SK-N-SH (cell line): Measurements from ENCODE around the gene ITPRID2. TPM values are rescaled to one million over a fixed set of nuclear protein-coding genes. Genes with fewer than 3 reads are reported as not detected.

Source experiments
- CTCF ChIA-PET: fragments of 300-600, 350-600 bp; formaldehyde crosslinking; extraction: SDS; loops from one replicate; lab custom pipeline; 2021; lab: Yijun Ruan, JAX
- POLR2A ChIA-PET: fragments of 350-600 bp; sonication (Branson Sonifier 250); formaldehyde crosslinking; extraction: SDS; loops from one replicate; lab custom pipeline; 2020; ENCODE audit warnings: antibody characterized with exemption, inconsistent platforms; lab: Yijun Ruan, JAX
- DNase-seq: peaks from one replicate; pipeline ENCODE4 v3.0.0; 2012
- H2AFZ ChIP-seq: fragments of 200-600 bp; sonication (generic); 2 replicates; pipeline ENCODE4 v1.8.1; 2016; ENCODE audit warnings: antibody characterized with exemption, mild to moderate bottlenecking, low read depth
- H3F3A ChIP-seq: fragments of 200-600 bp; sonication (generic); replicated peaks from 2 replicates; pipeline ENCODE3; 2016; ENCODE audit warnings: antibody characterized with exemption, mild to moderate bottlenecking; ENCODE audit not compliant: insufficient read depth
- H3K27ac ChIP-seq, 2 experiments: fragments of 200-500 bp in 1 of 2; fragments of 200-600 bp in 1 of 2; sonication (Bioruptor generic) in 1 of 2; sonication (generic), shearing (Covaris generic) in 1 of 2; 2 replicates each; pipeline versions ENCODE4 v1.5.1 to v1.6.1; 2014 to 2016; ENCODE audit warnings: low read depth in 2 of 2, inconsistent platforms in 1 of 2, low read length in 1 of 2, mild to moderate bottlenecking in 1 of 2, mixed read lengths in 1 of 2
- H3K27me3 ChIP-seq: fragments of 200-600 bp; sonication (generic), shearing (Covaris generic); 2 replicates; pipeline ENCODE4 v1.6.1; 2016; ENCODE audit warnings: mixed run types; ENCODE audit not compliant: insufficient read depth
- H3K36me3 ChIP-seq, 2 experiments: fragments of 200-500 bp in 1 of 2; fragments of 200-600 bp in 1 of 2; sonication (Bioruptor generic) in 1 of 2; sonication (generic) in 1 of 2; replicated peaks in 1 of 2; 2 replicates each; pipeline versions ENCODE3 to v1.5.1; 2014 to 2016; ENCODE audit warnings: low read length in 1 of 2, mild to moderate bottlenecking in 1 of 2; ENCODE audit not compliant: insufficient read depth in 2 of 2, control insufficient read depth in 1 of 2
- H3K4me1 ChIP-seq, 2 experiments: fragments of 200-500 bp in 1 of 2; fragments of 200-600 bp in 1 of 2; sonication (Bioruptor generic) in 1 of 2; sonication (generic), shearing (Covaris generic) in 1 of 2; 2 replicates each; pipeline versions ENCODE4 v1.5.1 to v1.6.1; 2014 to 2016; ENCODE audit warnings: low read depth in 1 of 2, low read length in 1 of 2, mixed run types in 1 of 2; ENCODE audit not compliant: insufficient read depth in 2 of 2, control insufficient read depth in 1 of 2
- H3K4me2 ChIP-seq: fragments of 200-600 bp; sonication (generic), shearing (Covaris generic); 2 replicates; pipeline ENCODE4 v1.6.1; 2017; ENCODE audit warnings: mixed run types
- H3K4me3 ChIP-seq, 2 experiments: fragments of 200-500 bp in 1 of 2; fragments of 200-600 bp in 1 of 2; sonication (Bioruptor generic) in 1 of 2; sonication (generic), shearing (Covaris generic) in 1 of 2; 2 replicates each; pipeline versions ENCODE4 v1.5.1 to v1.8.1; 2014 to 2016; ENCODE audit warnings: low read depth in 2 of 2, inconsistent platforms in 1 of 2, low read length in 1 of 2, mild to moderate bottlenecking in 1 of 2, mixed read lengths in 1 of 2, moderate library complexity in 1 of 2
- H3K79me2 ChIP-seq: fragments of 200-600 bp; sonication (generic); 2 replicates; pipeline ENCODE4 v1.8.1; 2017; ENCODE audit warnings: mild to moderate bottlenecking; ENCODE audit not compliant: insufficient read depth
- H3K9ac ChIP-seq: fragments of 200-600 bp; sonication (generic); 2 replicates; pipeline ENCODE4 v1.6.1; 2017; ENCODE audit warnings: mixed run types
- H3K9me2 ChIP-seq: fragments of 200-600 bp; sonication (generic); 2 replicates; pipeline ENCODE4 v1.6.1; 2017; ENCODE audit warnings: mixed run types
- H3K9me3 ChIP-seq: fragments of 200-600 bp; sonication (generic); 2 replicates; pipeline ENCODE4 v1.6.1; 2017; ENCODE audit warnings: mixed run types, mild to moderate bottlenecking, moderate library complexity
- H4K20me1 ChIP-seq: fragments of 200-600 bp; sonication (generic); 2 replicates; pipeline ENCODE4 v1.6.1; 2017; ENCODE audit warnings: mild to moderate bottlenecking, mixed run types; ENCODE audit not compliant: insufficient read depth
- CHD2 ChIP-seq: fragments of 150-350 bp; IDR thresholded peaks from 2 replicates; pipeline ENCODE4 v1.6.1; 2018; ENCODE audit warnings: low read length; ENCODE audit not compliant: partially characterized antibody
- ELF1 ChIP-seq: IDR thresholded peaks from 2 replicates; pipeline ENCODE4 v1.4.0; 2012
- EP300 ChIP-seq, 2 experiments: IDR thresholded peaks; 2 replicates each; pipeline versions ENCODE4 v1.4.0 to v1.6.1; 2012; ENCODE audit warnings: borderline replicate concordance in 1 of 2, low read depth in 1 of 2, low read length in 1 of 2
- EZH2phosphoT487 ChIP-seq: fragments of 200-600 bp; sonication (generic); IDR thresholded peaks from 2 replicates; pipeline ENCODE4 v1.6.1; 2017; ENCODE audit warnings: low read depth, mixed run types, mild to moderate bottlenecking, antibody characterized with exemption, moderate library complexity, borderline replicate concordance
- FOSL2 ChIP-seq: IDR thresholded peaks from 2 replicates; pipeline ENCODE4 v1.4.0; 2012; ENCODE audit warnings: low read depth, mild to moderate bottlenecking, moderate library complexity, borderline replicate concordance
- FOXJ3 ChIP-seq: sonication (generic); formaldehyde crosslinking; IDR thresholded peaks from 2 replicates; pipeline ENCODE4 v1.5.1; 2020; ENCODE audit warnings: mild to moderate bottlenecking, missing genetic modification reagents
- FOXM1 ChIP-seq: IDR thresholded peaks from 2 replicates; pipeline ENCODE4 v1.4.0; 2012; ENCODE audit warnings: low read depth, mild to moderate bottlenecking
- GABPA ChIP-seq: IDR thresholded peaks from 2 replicates; pipeline ENCODE4 v1.4.0; 2012; ENCODE audit warnings: low read depth, mild to moderate bottlenecking
- JUND ChIP-seq: IDR thresholded peaks from 2 replicates; pipeline ENCODE4 v1.4.0; 2012
- NFIC ChIP-seq: IDR thresholded peaks from 2 replicates; pipeline ENCODE4 v1.4.0; 2012; ENCODE audit warnings: borderline replicate concordance
- NRF1 ChIP-seq: IDR thresholded peaks from 2 replicates; pipeline ENCODE4 v1.6.1; 2012; ENCODE audit warnings: low read depth, mild to moderate bottlenecking, low read length
- POLR2AphosphoS5 ChIP-seq: IDR thresholded peaks from 2 replicates; pipeline ENCODE4 v1.6.1; 2012; ENCODE audit warnings: low read depth, low read length
- RAD21 ChIP-seq: IDR thresholded peaks from 2 replicates; pipeline ENCODE4 v1.6.1; 2012; ENCODE audit warnings: mild to moderate bottlenecking, low read length
- RCOR1 ChIP-seq: fragments of 150-350 bp; IDR thresholded peaks from 2 replicates; pipeline ENCODE4 v1.6.1; 2017; ENCODE audit warnings: antibody characterized with exemption, low read length
- SMC3 ChIP-seq: IDR thresholded peaks from 2 replicates; pipeline ENCODE4 v1.6.1; 2012; ENCODE audit warnings: low read depth, low read length, improper control_type of control experiment
- WGBS: methylation state at CpG from one replicate; pipeline ENCODE4 v1.1.6; 2017; ENCODE audit warnings: low lambda C conversion rate; 5-methylcytosine and 5-hydroxymethylcytosine counted together
- polyA plus RNA-seq, 3 experiments: library from polyadenylated mRNA; depleted of rRNA; stranded (reverse); fragments of >200 nt; gene quantifications; 2 replicates each; pipeline ENCODE4 v1.2.3, GENCODE V29; 2012
- TF ChIP-seq, protein P1 (sequence below): IDR thresholded peaks from 2 replicates; pipeline ENCODE4; 2012
- TF ChIP-seq, protein P2 (sequence below): fragments of 150-350 bp; IDR thresholded peaks from 2 replicates; pipeline ENCODE4 v1.6.1; 2017; ENCODE audit warnings: antibody characterized with exemption, low read length, low read depth, borderline replicate concordance
- TF ChIP-seq, protein P3 (sequence below): IDR thresholded peaks from 2 replicates; pipeline ENCODE4 v1.6.1; 2012; ENCODE audit warnings: mild to moderate bottlenecking, low read depth, low read length, moderate library complexity
- TF ChIP-seq, protein P4 (sequence below): fragments of 150-350 bp; IDR thresholded peaks from 2 replicates; pipeline ENCODE4 v1.6.1; 2016; ENCODE audit warnings: mild to moderate bottlenecking, low read depth, low read length

The ITPRID2 gene
- polyA plus RNA-seq, 1 of the 3 experiments (the other 2 are of a cell fraction): 41.9 TPM

DNA sequence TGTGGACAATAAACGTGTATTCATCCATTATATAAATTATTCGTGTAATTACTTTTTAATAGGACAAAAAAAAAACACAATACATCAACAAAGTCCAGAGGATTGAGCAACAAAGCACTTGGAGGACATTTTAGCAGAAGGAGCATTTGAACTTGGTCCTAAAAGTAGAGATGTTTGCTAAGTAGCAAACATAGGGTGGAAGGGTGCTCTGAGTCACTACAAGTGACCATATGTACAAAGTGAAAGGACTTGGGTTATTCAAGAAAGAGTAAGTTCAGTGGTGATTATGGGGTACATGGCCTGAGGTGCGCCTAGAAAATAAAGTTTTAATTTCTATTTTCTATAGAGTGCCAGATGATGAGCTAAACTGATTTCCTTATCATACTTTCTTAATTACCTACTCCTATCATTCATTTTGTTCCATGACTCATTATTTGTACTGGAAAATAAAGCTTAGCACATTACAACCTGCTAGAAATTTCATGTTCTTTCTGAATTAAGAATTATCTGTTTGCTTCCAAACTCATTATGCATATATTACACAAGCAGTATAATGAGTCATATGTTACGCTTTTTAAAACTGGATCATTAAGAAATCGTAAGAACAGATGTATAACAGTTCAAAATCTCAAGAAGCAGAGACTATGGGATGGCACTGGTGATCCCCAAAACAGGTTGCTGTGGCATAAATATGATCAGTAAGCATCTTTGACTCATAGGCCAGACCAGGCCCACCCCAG is 81.1 kb downstream of the ITPRID2 start:
- Histone ChIP-seq H2AFZ (no peak overlapping the region), H4K20me1 (no peaks in the 10 kb centered on the region), H3K4me1 (no peaks in the 10 kb centered on the region), H3K9me3 (no peaks in the 10 kb centered on the region), H3K9ac (no peak overlapping the region), H3K27me3 (no peaks in the 10 kb centered on the region), H3K79me2 (no peaks in the 10 kb centered on the region), H3K27ac (no peak overlapping the region), H3K9me2 (no peaks in the 10 kb centered on the region), H3K36me3 (no peaks in the 10 kb centered on the region), H3K4me2 (no peak overlapping the region), H3K4me3 (no peak overlapping the region), H3F3A (no peaks in the 10 kb centered on the region)
- TF ChIP-seq, protein P1, sequence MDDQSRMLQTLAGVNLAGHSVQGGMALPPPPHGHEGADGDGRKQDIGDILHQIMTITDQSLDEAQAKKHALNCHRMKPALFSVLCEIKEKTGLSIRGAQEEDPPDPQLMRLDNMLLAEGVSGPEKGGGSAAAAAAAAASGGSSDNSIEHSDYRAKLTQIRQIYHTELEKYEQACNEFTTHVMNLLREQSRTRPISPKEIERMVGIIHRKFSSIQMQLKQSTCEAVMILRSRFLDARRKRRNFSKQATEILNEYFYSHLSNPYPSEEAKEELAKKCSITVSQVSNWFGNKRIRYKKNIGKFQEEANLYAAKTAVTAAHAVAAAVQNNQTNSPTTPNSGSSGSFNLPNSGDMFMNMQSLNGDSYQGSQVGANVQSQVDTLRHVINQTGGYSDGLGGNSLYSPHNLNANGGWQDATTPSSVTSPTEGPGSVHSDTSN: no peak
- TF ChIP-seq RAD21 (no peak), JUND (no peak), FOXM1 (no peak), NFIC (no peak), FOXJ3 (CRISPR knock-in tag) (no peak), CHD2 (no peak), FOSL2 (no peak), ELF1 (no peak)
- TF ChIP-seq, protein P2, sequence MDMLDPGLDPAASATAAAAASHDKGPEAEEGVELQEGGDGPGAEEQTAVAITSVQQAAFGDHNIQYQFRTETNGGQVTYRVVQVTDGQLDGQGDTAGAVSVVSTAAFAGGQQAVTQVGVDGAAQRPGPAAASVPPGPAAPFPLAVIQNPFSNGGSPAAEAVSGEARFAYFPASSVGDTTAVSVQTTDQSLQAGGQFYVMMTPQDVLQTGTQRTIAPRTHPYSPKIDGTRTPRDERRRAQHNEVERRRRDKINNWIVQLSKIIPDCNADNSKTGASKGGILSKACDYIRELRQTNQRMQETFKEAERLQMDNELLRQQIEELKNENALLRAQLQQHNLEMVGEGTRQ: no peak
- POLR2A ChIA-PET: no interaction called here
- no peak for DNase-seq
- CTCF ChIA-PET: interaction anchor here (1.1 kb wide), 1 partner anchor 18 kb away, joined by 3 read pairs; no protein-coding TSS in a partner anchor
- WGBS: 88% methylated on average over 5 of the region's 5 CpGs

DNA sequence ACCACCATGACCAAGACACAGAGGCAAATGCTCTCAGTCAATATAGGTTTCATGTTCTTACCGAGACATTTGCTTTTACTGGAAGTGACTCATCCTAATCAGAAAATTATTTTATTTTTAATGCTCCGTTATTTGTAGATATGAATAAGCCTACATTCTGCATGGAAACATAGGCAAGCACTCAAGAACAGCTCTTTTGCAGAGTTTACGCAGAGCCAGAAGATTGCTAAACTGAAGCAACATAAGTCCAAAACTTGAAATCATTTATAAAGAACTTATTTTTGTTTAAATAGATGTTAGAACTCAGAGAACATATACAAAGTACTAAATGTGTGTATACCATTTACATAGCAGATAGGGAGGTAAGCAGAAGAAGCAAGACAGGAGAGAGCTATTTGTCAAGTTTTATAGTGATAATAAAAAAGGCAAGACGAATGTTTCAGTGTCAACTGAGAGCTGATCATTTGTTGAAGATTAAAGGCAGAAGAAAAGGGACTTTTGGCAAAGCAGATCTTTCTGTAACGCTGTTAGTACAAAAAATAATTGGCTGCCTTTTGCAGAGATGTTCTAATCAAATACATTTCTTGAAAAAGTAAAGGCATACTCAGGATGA is 81.7 kb downstream of the ITPRID2 start:
- no peaks in the 10 kb centered on the region for H3K9me3 ChIP-seq
- no peak overlapping the region for H2AFZ ChIP-seq
- 57% methylated on average over 5 of the region's 5 CpGs for WGBS
- CTCF ChIA-PET: interaction anchor here (1.1 kb wide), 1 partner anchor 18 kb away, joined by 3 read pairs; no protein-coding TSS in a partner anchor
- no peak overlapping the region for H3K4me3 ChIP-seq
- H3K36me3 ChIP-seq: no peaks in the 10 kb centered on the region
- no peak overlapping the region for H3K4me2 ChIP-seq
- no peaks in the 10 kb centered on the region for H3K79me2 ChIP-seq
- no peaks in the 10 kb centered on the region for H3K4me1 ChIP-seq
- no peaks in the 10 kb centered on the region for H4K20me1 ChIP-seq
- TF ChIP-seq SMC3: no peak
- TF ChIP-seq POLR2AphosphoS5: no peak
- TF ChIP-seq NRF1: no peak
- TF ChIP-seq FOXJ3 (CRISPR knock-in tag): no peak
- TF ChIP-seq, protein P3, sequence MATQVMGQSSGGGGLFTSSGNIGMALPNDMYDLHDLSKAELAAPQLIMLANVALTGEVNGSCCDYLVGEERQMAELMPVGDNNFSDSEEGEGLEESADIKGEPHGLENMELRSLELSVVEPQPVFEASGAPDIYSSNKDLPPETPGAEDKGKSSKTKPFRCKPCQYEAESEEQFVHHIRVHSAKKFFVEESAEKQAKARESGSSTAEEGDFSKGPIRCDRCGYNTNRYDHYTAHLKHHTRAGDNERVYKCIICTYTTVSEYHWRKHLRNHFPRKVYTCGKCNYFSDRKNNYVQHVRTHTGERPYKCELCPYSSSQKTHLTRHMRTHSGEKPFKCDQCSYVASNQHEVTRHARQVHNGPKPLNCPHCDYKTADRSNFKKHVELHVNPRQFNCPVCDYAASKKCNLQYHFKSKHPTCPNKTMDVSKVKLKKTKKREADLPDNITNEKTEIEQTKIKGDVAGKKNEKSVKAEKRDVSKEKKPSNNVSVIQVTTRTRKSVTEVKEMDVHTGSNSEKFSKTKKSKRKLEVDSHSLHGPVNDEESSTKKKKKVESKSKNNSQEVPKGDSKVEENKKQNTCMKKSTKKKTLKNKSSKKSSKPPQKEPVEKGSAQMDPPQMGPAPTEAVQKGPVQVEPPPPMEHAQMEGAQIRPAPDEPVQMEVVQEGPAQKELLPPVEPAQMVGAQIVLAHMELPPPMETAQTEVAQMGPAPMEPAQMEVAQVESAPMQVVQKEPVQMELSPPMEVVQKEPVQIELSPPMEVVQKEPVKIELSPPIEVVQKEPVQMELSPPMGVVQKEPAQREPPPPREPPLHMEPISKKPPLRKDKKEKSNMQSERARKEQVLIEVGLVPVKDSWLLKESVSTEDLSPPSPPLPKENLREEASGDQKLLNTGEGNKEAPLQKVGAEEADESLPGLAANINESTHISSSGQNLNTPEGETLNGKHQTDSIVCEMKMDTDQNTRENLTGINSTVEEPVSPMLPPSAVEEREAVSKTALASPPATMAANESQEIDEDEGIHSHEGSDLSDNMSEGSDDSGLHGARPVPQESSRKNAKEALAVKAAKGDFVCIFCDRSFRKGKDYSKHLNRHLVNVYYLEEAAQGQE: no peak
- TF ChIP-seq GABPA: no peak
- TF ChIP-seq, protein P4, sequence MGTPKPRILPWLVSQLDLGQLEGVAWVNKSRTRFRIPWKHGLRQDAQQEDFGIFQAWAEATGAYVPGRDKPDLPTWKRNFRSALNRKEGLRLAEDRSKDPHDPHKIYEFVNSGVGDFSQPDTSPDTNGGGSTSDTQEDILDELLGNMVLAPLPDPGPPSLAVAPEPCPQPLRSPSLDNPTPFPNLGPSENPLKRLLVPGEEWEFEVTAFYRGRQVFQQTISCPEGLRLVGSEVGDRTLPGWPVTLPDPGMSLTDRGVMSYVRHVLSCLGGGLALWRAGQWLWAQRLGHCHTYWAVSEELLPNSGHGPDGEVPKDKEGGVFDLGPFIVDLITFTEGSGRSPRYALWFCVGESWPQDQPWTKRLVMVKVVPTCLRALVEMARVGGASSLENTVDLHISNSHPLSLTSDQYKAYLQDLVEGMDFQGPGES: no peak
- TF ChIP-seq EZH2phosphoT487: no peak
- TF ChIP-seq NFIC: no peak
- no peak for TF ChIP-seq EP300 (IDR thresholded peaks at IDR 0.05; ENCODE audit: borderline replicate concordance in 1 of 2, low read depth in 1 of 2, low read length in 1 of 2)
- TF ChIP-seq RCOR1: no peak
- no peak for TF ChIP-seq ELF1
- no peak for TF ChIP-seq RAD21
- no peak for DNase-seq
- H3K27me3 ChIP-seq: no peaks in the 10 kb centered on the region
- H3K9me2 ChIP-seq: no peaks in the 10 kb centered on the region
- POLR2A ChIA-PET: no interaction called here
- no peak overlapping the region for H3K9ac ChIP-seq
- H3K27ac ChIP-seq: no peak overlapping the region
- no peaks in the 10 kb centered on the region for H3F3A ChIP-seq
